GM18519 (cell line): ENCODE results near the gene CEP85L.
A peak's percentile ranks its signal among the peaks of the same experiment; 100 is the strongest.

ENCODE experiments used
- ATAC-seq: cut with Tn5 transposase; IDR thresholded peaks from one replicate; pipeline ENCODE4 v1.9.1; 2021; ENCODE audit warnings: mild to moderate bottlenecking, moderate library complexity; ENCODE audit not compliant: unreplicated experiment, low FRiP score

The CEP85L gene

DNA sequence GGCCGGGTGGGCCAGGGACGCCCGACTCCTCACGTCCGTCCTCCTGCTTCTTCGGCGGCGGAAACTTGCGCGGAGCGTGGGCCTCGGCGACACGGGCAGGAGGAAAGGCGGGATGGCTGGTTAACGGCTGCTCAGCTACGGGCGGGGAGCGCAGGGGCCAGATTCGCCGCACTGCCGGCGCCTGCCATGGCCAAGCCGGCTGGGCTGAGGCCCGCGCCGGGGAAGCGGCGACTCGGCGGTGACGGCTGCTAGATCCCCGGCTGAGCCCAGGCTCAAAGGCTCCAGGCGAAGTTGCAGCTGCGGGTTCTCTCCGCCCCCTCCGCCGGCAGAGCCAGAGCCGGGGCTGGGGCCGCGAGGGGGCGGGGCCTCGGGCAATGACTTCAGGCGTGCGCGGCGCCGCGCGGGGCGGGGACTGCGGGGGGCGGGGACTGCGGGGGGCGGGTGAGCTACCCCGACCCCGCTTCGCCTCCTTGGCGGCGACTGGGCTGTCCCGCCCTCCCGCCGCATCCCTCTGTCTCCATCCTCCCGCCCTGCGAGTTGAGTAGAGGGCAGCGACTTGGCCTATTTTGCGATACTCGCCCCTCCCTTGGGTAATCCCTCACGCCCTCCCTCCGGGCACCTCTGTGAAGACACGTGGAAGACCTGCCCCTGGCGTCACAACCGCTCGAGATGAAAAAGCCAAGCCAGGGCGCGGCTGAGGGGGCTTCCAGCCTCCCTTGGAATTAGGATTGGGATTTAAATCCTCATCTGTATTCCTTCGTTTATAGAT lies at the start of gene CEP85L:
Gene CEP85L (minus strand): TSS at position 310 of the 769 bp plus-strand sequence. CDS start 322 bp downstream, outside the sequence.
- ATAC-seq = peak; percentile 86

DNA sequence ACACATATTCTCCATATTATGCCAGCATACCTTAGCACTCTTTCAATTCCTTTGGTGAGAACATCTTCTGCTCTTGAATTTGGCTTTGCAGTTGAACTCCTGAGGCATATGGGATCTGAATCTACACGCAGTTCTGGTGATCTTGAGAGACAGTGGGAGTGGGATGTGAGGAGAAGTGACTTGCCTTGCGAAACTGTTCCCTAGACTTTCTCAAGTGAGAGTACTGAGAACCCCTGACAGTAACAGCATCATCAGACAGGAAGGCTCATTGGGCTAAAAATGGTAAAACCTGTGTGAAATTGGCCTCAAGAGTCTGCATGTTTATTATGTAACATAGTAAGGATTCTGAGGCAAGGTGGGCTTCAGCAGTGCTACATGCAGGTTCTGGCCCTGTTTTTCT lies 49.1 kb upstream of the CEP85L start:
- ATAC-seq = no peak

DNA sequence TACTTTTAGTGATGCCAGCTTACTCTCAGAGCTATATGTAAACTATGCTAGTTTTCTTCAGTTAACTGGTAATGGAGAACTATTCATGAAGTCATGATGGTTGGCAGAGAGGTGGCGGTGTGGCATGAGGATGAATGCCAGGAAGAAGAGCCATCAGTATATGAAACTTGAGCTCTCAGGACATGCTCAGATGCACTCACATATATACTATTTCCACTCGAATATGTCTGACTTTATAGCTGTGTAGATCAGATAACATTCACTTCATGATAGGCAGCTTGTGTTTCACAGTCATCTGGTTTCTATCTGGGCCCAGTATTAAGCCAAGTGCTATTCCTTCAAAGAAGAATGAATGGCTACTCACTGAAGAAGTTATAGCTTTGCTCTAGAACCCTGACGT lies 46.2 kb upstream of the CEP85L start:
- ATAC-seq = no peak

DNA sequence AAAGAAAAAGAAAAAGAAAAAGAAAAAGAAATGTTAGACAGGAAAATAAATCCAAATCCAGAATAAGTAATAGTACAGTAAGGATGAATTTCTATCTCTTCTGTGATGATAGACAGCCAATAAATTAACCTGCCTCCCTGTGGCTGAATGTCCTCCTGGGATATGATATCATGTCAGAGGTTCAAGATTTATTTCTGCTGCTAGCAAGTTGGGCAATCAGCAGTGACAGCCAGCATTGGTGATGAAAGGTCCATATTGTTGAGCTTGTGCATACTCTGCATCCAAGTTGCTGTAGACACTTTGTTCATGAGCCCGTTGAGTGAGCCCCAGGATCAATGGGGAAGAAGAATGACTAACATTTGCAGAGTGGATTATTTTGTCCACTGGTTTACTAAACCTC lies 44.9 kb upstream of the CEP85L start:
- ATAC-seq = no peak

DNA sequence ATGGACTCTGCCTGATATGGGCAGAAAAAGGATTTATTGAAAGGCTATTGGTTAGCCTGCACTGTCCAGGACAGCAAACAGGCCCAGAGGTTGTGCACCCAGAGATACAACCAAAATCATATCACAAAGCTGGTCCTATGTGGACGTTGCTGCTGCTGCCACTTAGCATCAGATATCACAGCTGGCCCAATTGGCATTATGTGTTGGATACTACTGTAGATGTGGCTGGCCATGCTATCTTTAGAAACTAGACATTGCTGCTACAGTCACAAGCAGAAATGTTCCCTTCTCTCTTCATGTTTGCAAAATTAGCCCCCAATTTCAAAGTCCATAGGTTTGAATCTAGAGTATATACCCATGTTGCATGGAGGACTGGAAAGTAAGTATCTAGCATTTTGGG lies 42.2 kb upstream of the CEP85L start:
- ATAC-seq = no peak

DNA sequence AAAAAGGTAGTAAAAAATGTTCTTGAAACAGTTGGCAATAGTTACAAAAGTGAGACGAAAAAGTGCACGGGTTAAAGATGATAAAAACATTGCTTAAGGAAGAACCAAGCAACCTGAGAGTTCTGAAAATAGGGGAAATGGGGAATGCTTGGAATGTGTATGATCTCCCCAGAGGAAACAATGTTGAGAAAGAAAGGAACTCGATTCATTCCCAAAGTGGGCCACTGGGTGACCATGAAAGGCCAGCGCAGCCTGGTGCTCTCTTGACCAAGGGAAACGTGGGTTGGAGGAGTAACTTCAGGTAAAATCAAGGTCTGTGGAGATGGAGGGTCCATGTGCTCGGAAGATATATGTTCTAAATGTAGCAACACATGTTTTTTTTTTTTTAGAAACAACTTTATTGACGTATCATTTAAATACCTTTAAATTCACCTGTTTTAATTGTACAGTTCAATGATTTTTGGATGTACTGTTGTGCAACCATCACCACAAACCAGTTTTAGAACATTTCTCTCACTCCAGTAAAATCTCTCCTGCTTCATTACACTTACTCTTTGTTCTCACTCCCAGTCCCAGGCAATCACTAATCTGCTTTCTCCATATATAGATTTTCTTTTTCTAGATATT lies 34.5 kb upstream of the CEP85L start:
- no peak for ATAC-seq

DNA sequence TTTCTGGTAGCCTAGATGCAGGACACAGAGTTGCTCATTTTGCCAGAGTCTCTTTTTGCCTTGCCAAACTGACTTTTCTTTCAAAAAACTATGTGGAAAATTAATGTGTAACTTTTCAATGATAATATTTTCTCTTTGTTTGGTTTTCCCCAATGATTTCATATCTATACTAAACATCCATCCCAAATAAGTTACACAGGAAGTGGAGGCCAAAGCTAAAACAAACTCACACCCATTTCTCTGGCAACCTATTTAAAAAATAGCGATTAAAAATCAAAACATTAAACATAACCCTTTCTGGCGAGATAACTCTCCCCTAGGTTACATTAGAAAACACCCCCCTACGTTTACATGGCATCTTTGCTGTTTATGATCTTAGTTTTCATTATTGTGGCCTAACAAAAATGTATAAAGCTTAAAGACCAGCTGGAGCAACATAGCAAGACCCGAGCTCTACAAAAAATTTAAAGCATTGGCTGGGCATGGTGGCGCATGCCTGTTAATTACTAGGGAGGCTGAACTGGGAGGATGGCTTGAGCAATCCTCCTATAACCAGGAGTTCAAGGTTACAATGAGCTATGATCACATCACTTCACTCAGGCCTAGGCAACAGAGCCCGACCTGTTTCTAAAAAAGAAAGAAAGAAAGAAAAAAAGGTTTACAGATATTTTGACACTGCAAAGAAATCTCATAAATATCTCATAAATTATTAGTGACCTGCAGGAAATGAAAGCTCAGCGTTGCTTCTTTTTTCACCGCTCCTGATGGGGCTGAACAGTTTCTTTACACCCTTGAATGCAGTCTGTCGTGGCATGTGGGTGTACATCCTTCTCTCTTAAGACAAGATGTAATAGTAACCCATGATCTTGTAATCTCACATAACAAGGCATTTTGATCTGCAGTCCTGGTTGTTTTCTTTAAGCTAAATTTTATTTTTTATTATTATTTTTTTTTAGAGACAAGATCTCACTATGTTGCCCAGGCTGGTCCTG lies 32.8 kb upstream of the CEP85L start:
- no peak for ATAC-seq

DNA sequence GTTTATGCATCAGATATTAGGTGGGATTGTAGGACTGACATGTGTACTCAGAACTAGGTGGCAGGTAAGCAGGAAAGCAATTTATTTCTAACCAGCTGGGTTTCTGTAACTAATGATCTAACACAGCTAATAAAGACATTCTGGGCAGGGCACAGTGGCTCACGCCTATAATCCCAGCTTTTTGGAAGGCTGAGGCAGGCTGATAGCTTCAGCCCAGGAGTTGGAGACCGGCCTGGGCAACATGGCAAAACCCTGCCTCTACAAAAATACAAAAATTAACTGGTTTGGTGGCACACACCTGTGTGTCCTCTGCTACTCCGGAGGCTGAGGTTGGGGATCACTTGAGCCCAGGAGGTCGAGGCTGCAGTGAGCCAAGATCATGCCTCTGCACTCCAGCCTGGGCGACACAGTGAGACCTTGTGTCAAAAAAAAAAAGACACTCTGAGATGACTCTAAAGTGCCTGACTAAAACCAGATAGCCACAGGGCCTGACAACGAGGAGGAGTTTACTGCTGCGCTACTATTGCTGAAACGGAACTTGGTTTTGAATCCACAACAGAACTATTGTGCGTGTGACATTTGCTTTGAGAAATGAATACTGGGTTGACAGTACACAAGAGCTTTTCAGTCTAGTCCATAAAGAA lies 29.2 kb upstream of the CEP85L start:
- no peak for ATAC-seq

DNA sequence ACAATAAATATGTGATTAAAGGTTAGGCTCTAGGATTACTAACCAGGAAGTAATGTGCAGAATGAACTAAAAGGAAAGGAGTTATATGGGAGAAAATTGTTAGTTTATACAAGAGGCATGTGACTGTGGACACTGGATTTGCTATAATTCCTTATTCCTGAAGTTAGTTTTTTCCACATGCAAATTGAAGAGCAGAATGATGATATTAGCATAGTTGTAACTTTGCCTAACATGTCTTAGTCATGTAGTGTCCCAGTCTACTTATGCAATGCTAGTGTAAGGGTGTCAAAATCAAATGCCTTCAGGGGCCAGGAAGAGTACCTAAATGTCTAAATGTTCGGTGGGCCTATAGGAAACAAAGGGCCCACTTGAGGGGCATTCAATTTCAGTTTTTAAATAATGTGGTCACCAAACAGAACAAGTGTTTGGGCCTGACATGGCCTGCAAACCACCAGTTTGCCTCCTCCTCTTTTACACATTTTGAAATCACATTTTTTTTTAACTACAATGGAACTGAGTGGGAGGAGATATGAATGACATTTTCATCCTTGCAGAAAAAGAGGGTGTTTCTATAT lies 28.0 kb upstream of the CEP85L start:
- ATAC-seq = no peak

DNA sequence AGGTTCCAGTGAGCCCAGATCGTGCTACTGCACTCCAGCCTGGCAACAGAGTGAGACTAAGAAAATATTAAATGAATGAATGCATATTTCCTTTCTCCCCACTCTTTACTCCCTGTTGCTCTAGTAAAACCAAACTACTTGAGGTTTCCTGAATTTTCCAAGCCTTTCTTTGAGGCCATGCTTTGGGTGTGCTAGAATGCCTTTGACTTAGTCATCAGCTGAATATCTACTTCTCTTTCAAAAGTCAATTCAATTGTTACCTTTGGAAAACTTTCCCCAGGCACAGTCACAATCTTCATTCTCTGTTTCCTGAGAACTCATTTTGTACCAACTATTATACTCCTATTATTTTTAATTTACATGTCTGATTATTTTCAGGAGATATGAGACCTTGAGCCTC lies 27.5 kb upstream of the CEP85L start:
- ATAC-seq = no peak

DNA sequence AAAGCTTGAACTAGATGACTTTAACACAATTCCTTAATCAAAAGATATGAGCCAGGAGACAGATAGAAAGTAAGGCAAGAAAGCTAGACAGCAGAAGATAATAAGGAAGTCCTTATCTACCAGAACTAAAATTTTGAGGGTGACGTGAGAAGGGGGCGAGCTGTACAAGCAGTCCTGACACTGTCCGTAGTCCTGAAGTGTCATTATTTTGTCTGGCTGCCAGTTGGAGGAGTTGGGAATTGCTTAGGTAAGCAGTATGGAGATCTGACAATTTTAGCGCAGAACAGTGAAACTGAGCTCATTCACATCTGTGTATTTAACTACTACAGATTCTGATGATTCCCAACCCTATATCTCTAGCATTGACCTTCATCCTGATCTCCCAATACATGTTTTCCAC lies 25.8 kb upstream of the CEP85L start:
- ATAC-seq = no peak

DNA sequence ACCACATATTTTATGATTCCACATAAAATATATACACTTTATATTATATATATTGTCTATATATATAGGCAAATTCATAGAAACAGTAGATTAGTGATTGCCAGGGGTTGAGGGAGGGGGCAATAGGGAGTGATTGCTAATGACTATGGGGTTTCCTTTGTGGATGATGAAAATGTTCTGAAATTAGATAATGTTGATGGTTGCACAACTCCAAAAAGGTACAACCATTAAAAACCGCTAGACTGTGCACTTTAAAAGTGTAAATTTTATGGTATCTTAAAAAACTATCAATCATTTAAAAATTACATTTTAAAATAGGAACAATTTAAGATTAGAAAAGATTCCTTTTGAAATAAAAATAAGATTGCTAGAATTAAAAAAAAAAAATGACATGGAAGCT lies 23.8 kb upstream of the CEP85L start:
- ATAC-seq = no peak

DNA sequence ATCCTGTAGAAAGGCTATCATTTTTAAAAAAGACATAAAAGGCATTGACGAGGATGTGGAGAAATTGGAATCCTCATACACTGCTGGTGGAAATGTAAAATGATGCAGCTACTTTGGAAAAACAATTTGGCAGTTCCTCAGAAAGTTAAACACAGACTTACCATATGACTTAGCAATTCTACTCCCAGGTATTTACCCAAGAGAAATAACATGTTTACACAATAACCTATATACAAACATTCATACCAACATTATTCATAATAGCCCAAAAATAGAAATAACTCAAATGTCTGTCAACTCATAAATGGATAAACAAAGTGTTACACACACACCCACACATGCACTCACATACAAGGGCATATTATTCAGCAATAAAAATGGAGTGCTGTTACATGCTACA lies 23.4 kb upstream of the CEP85L start:
- no peak for ATAC-seq

DNA sequence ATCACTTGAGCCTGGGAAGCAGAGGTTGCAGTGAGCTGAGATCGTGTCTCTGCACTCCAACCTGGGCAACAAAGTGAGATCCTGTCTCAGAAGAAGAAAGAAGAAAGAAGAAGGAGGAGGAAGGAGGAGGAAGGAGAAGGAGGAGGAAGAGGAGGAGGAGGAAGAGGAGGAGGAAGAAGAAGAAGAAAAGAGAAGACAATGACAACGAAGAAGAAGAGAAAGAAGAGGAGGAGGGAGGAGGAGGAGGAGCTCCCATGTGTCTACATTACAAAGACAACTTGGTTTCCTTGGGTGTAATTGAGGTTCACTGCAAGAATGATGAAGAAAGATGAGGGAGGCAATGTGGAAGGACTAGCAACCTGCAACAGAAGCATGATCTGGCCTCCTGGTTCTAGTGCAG lies 21.3 kb upstream of the CEP85L start:
- no peak for ATAC-seq

DNA sequence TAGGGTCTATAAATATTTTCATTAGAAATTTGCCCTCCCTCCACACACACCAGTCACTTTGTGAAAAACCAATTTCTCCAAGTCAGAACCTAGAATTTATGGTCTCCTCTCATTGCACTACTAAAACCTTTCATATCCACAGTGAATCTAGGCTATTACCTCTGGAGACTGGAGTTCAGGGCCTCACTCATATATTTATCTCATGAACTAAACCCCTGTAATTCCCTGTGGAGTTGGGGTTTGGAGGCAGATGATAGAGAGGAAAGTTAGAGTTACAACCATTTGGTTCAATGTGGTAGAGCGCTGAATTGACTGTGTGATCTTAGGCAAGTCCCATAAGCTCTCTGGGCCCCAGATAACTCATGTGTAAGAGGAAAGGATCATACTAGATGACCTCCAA lies 18.2 kb upstream of the CEP85L start:
- ATAC-seq = no peak

DNA sequence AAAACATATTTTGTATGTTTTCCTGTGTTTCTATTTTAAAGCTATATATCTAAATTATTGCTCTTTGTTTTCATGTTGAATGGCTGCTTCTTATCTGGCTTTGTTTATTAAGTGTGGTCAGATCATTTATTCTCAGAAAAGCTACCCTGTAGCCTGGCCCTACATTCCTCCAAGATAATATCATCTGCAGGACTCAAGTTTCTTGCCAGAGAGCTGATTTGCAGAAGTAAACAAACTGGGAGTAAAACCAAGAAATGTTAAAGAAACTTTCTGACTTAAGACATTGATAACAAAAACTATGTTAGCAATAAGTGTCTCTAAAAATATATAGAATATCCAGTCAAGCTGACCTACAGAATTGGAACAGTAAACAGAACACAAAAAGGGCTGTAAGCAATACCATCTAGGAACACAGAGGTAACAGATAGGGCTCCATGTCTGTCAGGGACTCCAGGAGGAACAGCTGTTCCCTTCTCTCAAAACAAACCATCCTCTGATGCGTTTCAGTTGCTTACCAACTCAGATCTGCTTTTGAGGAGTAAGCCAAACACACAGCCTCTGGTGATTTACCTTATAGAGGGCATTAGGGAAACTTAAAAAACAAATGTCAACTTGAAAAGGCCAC lies 17.5 kb upstream of the CEP85L start:
- ATAC-seq = no peak

DNA sequence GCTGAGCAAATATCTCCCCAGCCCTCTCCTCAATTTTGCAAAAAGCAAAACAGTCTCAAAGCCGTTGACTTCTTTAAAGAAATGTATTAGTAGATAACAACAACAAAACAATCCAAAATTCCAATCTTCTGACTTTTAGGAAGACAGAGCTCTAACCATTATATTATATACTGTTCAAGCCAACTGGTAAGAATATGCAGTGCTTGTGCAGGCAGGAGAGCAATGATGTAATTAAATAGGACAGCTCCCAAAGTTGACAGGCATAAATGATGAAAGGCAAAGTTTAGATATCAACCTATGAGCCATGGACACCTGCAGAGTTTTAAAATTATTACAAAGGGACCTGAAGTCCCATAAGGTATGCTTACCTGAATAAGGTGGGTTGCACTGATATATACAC lies 16.6 kb upstream of the CEP85L start:
- ATAC-seq = no peak

DNA sequence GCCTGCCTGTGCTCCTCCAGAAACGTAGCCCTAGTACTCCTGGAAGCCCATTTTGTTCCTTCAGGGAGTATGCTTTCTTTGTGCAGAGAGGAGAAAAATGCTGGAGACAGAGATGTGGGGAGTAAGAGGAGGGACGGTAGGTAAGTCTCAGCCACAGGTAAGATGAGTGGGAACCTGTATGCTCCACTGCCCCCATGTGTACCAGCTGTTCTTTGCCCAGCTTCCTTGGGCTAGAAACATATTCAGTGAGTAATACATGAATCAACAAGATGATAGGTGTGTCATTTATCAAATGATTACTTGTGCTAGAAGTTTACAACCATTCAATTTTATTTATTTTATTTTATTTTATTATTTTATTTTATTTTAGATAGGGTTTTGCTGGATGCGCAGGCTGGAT lies 13.6 kb upstream of the CEP85L start:
- no peak for ATAC-seq

DNA sequence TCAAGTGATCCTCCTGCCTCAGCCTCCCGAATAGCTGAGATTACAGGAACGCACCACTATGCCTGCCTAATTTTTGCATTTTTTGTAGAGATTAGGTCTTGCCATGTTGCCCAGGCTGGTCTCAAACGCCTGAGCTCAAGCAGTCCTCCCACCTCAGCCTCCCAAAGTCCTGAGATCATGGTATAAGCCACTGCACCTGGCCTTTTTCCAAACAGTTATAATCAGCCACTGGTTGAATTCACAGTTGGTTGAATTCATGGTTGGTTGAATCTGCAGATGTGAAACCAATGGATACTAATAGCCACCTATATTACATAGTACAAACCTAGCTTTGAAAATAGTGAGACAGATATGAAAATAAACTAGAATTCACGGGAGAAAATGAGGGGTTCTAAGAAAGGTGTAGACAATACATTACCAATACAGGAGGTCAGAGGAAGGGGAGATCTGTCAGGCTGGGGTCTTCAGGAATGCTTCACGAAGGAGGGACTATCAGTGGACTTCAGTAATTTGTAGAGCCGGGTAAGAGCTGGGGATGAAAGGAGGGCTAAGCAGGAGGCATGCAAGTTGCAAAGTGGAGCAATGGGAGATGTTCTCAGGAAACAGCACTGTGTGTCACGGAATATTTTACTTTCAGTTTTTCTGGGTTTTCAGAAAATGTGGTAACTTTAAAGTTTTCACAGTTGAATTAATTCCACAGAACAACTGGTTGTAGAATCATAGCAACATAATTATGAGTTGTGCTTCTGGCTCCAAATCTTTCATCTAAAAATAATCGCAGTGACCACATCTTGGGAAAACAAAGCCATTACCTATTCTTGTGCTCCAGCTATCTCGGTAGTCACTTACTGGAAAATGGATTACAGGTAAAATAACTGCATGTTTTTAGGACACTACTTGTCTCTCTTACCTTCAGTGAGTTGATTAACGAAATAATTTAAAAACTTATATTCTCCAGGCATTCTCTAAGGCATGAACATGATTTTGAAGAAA lies 12.9 kb upstream of the CEP85L start:
- ATAC-seq = no peak
